GM19455 (cell line): ENCODE results near the gene BID.
"Not testable (repeated sequence)": the region's sequence is repeated elsewhere in the genome, so short reads cannot be mapped to it uniquely, and the experiment has no call there.

Experiments
- ATAC-seq: cut with Tn5 transposase; IDR thresholded peaks from one replicate; pipeline ENCODE4 v1.9.1; 2021; ENCODE audit not compliant: unreplicated experiment

The BID gene

DNA sequence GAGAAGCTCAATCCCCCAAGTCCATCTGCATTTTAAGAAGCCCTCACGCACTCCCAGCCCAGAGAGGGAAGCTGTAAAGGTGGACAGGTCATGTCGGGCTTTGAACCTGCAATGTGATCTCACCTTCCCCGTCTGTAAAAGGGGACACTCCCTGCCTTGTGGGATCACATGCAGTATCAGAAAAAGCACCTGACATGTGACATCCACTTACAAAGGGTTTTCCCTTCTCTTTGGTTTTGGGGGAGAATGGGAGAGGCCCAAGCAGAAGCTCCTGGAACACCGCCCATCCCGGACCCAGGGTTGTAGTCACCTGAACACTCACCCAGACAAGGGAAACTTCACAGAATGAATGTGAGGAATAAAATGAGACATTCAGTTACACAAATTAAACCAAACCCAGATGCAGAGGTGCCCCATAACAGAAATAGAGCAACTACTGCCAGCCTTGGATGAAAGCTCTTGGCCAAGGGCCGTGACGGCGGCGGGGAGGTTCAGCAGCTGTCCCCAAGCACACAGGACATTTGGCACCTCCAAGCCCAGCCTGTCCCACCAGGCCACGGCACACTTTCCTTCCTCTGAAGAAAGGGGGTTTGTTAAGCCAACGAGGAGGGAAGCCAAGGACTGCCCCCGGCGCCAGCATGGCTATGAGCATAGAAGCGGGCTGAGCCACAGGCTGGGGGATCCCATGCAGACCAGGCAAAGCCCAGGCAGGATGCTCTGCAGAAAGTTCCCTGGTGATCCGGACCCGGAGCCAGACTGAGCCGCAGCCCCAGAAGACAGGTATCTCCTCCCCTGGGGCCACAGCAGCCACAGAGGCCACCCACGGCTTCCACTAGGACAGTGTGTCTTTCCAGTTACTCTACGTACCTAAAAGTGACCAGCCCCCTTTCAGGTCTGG, 3.8 kb downstream of the BID start:
- ATAC-seq: no peak

DNA sequence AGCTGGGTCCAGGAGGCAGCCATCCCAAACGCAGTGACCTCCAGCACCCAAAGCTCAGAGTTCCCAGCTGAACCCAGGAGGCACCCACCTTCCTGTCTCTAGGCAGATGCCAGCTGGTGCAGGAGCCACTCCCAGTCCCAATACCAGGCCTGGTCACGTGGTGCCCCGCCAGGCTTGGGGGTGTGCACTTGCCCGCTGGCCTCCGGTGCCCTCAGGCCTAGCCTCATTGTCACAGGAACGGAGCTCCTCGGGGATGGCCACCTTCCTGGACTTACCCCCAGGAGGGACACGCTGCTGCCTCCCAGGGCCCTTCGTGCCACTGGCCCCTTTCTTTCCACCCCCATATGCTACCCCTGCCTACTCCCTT, 4.6 kb downstream of the BID start:
- ATAC-seq: no peak

DNA sequence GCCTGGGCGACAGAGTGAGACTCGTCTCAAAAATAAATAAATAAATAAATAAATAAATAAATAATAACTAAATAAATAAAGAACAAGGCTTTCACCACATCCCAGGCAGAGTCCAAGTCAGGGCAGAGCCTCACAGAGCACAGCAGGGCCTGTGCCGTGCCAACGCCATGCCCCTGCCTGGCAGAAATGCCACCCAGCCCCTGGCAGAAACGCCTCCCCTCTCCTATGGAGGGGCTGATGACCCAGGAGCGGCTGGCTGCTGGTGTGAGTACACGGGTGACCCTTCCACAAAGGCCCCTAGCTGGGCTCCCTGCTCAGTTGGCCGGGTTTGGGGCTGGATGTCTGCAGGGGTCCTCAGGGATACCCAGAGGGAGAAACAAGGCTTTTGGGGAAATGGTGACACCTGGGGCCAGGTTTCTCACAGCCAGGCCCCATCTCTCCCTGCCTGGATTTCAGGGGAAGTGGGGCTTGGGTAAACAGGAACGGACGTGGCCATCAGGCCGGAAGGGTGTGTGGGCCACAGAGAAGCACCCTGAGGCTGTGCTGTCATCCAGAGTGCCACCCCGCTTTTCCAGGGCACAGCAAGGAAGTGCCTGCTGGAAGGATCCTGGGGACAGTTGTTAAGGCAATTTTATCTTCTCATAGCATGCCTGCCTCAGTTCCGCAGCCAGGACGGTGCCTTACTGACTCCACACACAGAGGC, 5.1 kb downstream of the BID start:
- no peak for ATAC-seq

DNA sequence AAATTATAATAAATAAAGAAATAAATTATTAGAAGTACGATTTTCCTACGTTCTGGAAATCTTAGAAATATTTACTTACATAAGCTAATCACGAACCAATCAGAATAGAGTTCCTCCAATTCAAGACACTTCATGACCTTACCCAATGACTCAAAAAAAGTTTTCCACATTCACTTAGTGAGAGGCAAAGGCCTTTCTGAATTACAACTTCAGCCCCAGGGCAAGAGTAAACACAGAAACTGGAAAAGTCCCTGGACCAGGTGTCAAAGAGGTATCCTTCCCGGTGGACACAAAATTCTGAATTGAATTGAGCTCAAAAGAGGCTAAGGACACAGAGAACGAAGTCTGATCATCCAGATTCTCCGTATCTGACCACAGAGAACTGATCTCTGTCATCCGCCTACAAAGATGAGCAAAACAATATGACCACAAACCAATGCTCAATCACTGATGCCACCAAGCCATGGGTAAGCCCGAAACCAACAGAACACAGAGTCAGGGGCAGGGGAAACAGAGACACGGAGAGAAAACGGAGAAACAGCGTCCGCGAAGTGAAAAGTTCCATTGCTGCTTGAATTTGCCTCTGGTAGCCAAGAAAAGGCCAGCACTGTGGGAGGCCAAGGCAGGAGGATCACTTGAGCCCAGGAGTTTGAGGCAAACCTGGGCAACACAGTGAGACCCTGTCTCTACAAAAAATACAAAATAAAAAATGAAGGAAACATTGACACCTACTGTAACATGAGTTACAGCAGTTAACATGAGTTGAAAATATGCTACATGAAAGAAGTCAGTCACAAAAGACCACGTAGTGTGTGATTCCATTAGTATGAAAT, 6.8 kb downstream of the BID start:
- ATAC-seq: no peak

DNA sequence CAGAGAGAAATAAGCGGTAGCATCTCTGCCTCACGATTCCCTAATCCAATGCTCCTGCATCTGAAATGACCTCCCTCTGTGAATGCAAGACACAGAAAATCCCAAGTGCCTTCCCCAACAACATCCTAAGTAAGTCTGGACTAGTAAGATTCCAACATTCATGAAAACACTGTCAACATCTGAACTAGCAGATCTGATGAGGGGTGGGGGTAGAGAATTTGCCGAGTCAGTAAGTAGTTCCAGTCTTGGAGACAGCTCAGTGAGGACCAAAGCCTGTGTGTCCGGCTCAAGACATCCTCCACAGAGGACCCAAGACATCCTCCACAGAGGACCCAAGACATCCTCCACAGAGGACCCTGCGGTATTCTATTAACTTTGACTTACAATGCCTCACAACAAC, 9.4 kb downstream of the BID start:
- not testable (repeated sequence) for ATAC-seq

DNA sequence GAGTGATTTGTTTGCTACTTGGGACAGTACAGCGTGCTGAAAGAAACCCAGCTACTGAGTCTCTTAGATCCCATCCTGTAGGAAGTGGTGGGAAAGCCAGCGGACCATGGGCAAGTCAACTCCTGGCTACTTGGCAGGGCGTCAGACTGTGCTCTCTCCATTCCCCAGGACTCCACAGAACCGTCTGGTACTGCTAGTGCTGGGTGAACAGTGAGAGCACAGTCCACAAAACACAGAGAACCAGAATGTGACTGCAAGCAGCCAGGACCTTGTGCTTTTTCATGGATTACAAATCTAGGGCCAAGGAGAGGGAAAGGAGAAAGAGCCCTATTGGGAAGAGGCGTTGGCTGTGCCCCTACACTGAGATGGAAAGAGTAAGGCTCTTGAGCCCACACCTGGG, 10.2 kb downstream of the BID start:
- ATAC-seq: no peak

DNA sequence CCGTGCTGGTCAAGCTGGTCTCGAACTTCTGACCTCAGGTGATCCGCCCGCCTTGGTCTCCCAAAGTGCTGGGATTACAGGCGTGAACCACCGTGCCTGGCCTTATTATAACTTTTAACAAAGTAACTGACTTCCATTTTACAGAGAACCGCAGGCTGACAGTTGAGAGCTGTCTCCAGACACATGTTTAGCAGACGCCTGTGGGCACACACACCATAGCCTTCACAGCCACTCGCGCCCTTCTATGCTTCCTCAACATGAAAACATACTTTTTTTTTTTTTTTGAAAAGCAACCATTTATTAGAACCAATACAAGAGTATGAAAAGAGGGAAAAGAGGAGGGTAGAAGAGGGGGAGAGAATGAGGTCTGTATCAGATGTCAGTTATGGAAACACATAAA, 10.8 kb downstream of the BID start:
- ATAC-seq: not testable (repeated sequence)

DNA sequence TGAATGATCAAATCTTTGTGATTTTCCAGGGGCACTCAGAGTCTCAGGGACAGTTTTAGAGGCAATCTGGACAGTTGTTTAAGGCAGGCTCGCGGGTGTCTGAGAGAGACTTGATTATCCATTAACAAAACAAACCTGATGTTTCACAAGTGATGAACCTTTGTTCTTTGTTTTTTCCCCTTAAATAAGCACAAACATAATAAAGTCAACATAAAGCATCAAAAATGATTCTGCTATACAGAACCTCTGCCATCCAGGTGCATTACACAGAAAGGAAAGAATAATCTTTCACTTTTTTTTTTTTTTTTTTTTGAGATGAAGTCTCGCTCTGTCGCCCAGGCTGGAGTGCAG, 13.2 kb downstream of the BID start:
- ATAC-seq: no peak

DNA sequence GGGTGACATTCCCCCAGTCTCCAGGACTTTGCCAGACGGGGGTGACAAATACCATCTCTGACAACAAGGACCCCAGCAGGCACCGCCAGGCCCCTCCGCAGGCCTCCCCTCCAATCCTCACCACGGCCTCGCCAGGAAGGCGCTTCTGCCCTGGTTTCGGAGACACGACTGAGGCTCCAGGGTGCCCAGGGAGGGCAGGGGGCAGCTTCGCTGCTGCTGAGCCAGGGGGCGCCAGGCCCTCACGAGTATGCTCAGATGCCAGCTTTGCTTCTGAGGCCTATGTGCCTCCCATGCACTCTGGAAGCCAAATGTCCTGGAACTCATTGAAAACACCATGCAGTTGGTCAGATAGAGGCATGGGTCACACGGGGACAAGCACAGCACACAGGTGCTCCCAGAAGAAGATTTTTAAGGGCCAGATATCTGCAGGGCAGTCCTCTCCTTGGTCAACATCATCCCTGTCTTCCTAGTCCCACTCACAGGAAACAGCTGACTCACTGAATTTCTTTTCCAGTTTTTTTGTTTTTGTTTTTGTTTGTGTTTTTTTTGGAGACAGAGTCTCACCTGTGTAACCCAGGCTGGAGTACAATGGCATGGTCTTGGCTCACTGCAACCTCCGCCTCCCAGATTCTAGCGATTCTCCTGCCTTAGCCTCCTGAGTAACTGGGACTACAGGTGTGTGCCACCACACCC, 19.9 kb downstream of the BID start:
- ATAC-seq: no peak

DNA sequence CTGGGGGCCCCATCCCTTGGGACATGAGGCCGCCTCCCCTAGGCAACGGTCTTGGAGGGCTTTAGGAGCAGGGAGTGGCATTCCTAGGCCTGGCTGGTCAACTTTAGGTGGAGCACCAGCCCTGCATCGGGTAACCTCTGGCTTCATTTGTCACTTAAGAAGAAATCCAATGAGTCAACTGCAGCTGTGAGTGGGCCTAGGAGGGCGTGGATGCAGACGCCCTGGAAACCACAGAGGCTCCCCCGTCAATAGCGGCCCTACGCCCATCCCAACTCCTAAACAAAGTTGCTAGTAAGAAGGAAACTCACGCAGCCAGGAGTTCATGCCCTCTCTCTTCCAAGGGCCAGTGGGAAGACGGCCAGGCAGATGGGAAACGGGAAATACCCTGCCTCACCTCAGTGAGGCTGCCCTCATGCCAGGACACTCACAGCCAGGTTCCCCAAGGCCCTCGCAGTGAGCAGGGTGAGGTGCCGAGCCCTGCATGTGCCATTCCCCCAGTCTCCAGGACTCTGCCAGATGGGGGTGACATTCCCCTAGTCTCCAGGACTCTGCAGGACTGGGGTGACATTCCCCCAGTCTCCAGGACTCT, 20.8 kb downstream of the BID start:
- ATAC-seq: no peak

DNA sequence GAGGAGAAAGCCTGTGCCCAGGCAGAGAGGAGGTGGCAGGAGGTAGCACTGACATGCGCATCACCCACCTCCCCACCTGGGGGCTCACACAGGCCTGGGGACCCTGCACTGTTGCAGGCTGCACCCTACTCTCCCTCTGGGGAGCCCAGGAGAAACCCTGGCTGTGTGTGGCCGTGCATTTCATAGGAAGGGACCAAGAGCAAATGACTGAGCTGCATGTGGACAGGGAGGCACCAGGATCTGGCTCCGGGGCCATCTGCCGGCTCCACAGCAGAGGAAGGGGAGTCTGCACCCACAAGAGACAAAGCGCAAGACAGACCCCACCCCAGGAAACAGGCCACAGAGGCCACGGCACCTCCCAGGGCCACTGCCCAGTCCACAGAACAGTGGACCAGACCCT, 22.7 kb downstream of the BID start:
- no peak for ATAC-seq

DNA sequence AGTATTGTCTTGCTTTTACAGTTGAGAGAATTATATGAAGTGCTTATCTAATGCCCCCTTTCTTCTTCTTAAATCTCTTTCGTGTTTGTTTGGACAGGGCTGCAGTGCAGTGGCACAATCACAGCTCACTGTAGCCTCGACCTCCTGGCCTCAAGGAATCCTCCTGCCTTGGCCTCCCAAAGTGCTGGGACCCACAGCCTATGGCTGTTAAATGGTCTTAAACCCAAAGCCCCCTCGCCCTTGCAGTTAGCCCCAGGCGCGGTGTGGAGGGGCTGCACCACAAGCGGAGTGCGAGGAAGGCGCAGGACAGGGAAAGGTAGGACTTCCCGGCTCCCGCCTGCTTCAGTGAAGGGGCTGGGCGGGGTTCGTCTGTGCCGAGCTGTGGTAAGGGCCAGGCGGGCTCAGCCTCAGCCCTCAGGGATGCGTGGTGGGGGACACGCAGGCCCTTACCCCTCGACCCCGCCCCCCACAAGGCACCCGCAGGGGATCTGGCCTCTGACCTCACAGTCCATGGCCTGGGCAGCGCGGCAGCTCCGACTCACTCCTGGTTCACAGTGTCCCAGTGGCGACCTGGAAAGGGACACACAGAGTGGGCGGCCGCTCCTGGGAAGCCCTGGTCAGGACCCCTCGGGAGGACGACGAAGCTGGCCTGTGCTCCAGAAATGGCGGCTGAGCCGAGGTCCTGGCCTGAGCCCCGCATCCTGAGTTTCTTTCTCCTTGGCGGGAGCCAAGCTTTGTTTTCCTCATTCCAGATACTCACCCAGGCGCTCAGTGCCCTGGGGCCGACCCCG, 24.5 kb downstream of the BID start:
- ATAC-seq: no peak

DNA sequence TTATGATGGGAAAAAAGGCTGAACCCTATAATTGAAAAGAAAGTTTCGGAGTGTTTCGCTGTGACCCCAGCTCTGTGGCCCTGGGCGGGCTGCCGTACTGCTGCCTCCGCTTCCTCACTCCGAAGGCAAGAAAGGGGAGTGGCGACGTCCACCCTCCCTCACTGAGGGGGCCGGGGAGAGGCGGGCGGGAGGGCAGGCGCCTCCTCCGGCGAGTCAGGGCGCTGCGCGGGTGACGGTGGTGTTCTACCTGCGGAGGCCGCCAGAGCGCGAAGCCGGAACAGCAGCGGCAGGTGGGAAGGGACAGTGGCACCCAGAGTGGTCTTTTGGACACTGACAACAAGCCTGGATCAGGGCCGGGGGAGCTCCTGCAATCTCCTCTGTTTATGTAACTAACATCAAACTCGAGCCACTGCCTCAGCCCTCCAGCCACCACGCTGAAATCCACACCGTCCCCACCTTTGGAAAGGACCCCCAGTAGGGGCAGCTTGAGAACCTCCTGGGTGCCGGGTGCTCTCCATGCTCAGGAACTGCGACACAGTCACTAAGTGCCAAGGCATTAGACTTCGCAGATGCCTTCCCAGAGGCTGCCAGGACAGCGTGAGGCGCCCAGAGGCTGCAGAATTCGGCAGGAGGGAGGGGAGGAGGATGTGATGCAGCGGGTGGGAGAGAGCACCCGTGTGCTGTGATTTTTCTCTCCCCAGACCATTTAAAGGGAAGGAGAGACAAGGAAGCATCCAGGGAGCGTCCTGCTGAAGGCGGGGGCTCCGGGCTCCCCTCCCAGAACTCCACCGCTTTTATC, 25.5 kb downstream of the BID start:
- ATAC-seq: no peak

DNA sequence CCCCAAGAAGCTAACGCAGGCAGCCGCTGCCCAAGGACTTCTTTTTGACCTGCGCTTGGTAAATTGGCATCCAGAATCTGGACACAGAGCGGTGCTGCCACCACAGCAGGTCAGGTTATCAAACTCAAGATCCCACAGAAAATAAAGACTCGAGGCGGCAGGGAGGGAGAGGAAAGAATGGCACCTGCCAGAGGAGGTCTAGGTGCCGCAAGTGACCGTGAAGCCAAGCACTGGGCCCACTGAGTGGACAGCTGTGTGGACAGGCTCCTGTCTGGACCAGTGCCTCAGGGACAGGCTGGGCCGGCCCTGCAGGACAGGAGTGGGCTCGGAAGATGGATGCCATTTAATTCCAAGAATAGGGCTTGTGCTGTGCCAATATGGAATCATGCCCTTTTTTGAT, 27.4 kb downstream of the BID start:
- no peak for ATAC-seq

DNA sequence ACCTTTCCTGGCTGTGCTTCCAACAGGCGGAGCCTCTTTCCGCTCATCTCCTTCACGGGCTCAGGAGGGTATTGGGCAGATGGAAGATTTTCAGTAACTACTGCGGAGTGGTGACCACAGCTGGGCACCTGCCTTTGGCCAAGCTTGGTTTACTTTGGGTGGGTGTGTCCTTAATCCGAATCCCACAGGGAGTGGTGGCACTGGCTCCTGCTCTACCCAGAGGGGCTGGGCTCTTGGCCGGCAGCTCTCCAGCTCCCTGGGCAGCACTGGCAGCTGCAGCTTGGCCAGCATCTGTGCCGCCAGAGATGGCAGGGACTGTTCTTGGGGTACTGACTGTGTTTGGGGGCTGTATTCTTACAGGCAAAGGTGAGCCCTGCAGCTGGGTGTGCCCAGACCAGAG, 29.8 kb downstream of the BID start:
- ATAC-seq: no peak

DNA sequence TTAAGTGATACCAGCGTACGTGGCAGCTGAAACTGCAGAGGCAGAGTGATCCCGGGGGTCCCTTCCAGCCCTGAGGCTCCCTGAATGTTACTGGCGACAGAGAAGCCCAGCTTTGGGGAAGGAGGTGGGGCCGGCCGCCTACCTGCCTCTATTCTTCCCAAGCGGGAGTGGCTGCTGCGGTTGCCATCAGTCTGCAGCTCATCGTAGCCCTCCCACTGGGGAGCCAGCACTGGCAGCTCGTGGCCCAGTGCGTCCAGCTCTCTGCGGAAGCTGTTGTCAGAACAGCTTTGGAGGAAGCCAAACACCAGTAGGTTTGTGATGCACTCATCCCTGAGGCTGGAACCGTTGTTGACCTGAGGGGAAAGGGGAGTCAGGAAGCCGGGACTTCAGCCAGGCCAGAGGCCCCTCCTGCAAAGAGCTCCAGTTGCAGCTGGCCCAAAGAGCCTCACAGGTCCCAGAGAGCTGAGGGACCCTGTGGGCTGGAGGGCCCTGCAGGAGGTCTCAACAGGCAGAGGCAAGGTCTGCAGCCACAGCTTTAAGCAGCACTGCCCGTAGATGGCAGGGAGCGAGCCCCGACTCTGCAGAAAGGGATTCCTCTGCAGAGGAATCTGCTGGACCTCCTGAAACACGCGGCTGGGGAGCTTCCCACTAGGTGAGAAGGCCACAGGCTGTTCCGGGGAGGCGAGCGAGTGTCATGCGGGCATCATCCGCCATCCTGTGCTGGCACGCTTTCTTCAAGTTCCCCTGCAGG, 30.4 kb downstream of the BID start:
- ATAC-seq: no peak

DNA sequence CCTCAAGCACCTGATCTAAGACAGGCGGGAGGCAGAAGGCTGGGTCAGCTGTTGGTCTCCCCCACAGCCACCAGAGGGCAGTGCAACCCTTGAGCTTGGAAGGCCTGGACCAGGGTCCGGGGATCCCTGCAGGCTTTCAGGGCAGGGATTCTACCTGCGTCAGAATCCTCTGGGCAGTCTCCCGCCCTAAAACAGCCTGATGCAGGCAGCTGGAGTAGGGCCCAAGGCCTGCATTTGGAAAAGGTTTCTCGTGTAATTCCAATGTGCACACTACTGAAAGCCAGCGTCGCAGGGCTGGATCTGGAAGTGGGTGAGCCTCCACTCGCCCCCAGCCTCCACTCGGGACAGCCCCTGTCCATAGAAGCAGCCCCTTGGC, 31.8 kb downstream of the BID start:
- ATAC-seq: no peak

DNA sequence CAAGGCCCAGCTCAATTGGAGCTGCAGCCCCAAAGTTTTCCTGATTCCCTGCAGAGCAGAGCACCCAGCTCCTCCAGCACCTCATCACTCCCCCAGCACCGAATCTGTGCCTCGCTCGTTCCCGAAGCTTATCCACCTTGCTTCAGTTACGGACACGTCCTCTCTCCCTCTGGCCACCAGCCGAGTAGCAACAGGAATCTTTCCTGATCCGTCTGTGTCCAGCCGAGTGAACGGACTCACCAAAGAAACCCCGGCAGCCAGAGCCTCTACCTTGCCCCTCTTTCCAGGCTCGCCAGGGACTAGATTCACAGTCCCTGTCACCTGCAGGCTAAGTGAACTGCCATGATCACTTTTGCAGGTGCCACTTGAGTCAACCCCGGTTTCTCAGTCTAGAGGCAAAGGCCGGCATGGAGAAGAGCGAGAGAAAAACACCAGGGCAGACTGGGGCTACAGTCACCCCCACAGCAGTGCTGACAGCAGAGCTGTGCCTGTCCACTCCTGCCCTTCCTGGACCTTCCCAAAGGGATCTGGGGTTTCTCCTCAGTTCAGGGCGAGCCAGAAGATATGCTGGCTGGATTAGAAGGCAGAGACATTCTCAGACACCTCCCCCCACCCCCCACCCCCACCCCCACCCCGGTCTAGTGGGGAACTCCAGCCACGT, 32.3 kb downstream of the BID start:
- ATAC-seq: no peak
